ENCODE measurements around the gene TEX36. TPM values are rescaled to one million over a fixed set of nuclear protein-coding genes. Genes with fewer than 3 reads are reported as not detected.

The TEX36 gene
- total RNA-seq, 1 donor from 2014 or later = not detected

DNA sequence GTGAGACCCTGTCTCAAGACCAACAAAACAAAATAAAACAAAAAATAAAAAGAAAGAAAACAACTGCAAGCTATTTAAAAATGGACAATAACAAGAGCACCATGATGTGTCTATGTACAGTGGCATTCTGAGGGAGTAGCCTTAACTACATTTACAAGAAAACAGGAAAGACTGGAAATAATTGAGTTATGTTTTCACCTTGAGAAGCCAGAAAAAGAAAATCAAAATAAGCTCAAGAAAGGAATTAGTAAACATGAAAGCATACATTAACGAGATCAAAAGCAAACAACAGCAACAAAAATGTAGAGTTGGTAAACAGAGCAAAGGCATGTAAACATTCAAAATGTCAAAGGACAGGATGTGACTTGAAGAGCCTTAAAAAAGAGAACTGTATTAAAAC is 36.7 kb downstream of the TEX36 start:
- H3K4me1 Mint-ChIP-seq (ENCODE audit: unreplicated experiment) = no peaks in the 10 kb centered on the region

DNA sequence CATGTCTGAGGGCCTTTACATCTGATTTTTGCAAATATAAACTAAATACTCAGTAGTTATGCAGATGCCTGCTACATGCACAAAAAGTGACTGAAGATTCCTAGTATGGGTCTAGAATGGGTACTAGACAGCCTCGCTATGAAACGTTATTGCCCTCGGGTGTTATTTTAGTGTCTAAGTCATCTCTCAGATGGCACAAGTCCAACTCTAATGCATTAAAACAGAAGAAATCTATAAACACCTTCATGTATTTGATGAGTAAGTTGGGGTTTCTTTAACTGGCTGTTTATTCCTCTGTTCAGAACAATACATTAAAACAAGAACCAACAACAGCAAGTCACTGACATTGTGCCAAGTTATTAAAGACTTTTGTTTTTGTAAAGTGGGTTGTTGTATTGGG is 41.6 kb downstream of the TEX36 start:
- Mint-ChIP-seq H3K4me3 (ENCODE audit: unreplicated experiment) (no peak overlapping the region), H3K36me3 (ENCODE audit: low read depth, unreplicated experiment) (no peaks in the 10 kb centered on the region), H3K27ac (ENCODE audit: unreplicated experiment) (no peak overlapping the region), H3K9me3 (ENCODE audit: unreplicated experiment) (no peaks in the 10 kb centered on the region), H3K27me3 (ENCODE audit: unreplicated experiment) (peaks cover 7% of the 10 kb centered on the region), H3K4me1 (ENCODE audit: unreplicated experiment) (peaks cover 3% of the 10 kb centered on the region)
- TF ChIP-seq, protein P1, sequence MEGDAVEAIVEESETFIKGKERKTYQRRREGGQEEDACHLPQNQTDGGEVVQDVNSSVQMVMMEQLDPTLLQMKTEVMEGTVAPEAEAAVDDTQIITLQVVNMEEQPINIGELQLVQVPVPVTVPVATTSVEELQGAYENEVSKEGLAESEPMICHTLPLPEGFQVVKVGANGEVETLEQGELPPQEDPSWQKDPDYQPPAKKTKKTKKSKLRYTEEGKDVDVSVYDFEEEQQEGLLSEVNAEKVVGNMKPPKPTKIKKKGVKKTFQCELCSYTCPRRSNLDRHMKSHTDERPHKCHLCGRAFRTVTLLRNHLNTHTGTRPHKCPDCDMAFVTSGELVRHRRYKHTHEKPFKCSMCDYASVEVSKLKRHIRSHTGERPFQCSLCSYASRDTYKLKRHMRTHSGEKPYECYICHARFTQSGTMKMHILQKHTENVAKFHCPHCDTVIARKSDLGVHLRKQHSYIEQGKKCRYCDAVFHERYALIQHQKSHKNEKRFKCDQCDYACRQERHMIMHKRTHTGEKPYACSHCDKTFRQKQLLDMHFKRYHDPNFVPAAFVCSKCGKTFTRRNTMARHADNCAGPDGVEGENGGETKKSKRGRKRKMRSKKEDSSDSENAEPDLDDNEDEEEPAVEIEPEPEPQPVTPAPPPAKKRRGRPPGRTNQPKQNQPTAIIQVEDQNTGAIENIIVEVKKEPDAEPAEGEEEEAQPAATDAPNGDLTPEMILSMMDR (IDR thresholded peaks at IDR 0.05; ENCODE audit: unreplicated experiment) = no peak
- no peak for DNase-seq (ENCODE audit: low spot score)

More for the DNA sequence above, 36.7 kb downstream of the TEX36 start:
- Mint-ChIP-seq H3K36me3 (ENCODE audit: low read depth, unreplicated experiment) (peaks cover 4% of the 10 kb centered on the region), H3K27me3 (ENCODE audit: unreplicated experiment) (peaks cover 1% of the 10 kb centered on the region), H3K27ac (ENCODE audit: unreplicated experiment) (no peak overlapping the region), H3K4me3 (ENCODE audit: unreplicated experiment) (no peak overlapping the region), H3K9me3 (ENCODE audit: unreplicated experiment) (peaks cover 5% of the 10 kb centered on the region)
- no peak for DNase-seq (ENCODE audit: low spot score)
- TF ChIP-seq, protein P1 (IDR thresholded peaks at IDR 0.05; ENCODE audit: unreplicated experiment) = no peak

DNA sequence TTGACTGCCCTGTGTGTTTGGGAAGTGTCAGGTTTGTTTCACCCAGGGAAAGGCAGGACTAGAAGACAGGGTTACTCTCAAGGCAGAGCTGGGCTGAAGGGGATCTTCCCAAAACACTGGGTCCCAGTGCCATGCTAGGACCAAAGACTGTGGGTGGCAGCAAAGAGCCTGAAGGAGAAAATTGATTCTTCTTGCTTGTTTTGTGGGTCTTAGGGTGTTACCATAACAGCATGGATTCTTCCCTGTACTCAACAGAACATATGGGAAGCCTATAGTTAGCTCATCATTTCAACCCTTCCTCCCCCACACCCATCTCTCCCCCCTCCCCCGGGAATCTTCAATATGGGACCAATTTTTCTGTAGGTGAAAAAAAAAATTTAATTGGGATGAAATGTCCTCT is 42.3 kb downstream of the TEX36 start:
- Mint-ChIP-seq H3K27ac (ENCODE audit: unreplicated experiment) (no peak overlapping the region), H3K4me3 (ENCODE audit: unreplicated experiment) (no peak overlapping the region), H3K9me3 (ENCODE audit: unreplicated experiment) (no peaks in the 10 kb centered on the region), H3K27me3 (ENCODE audit: unreplicated experiment) (peaks cover 7% of the 10 kb centered on the region), H3K4me1 (ENCODE audit: unreplicated experiment) (peaks cover 3% of the 10 kb centered on the region), H3K36me3 (ENCODE audit: low read depth, unreplicated experiment) (no peaks in the 10 kb centered on the region)
- no peak for DNase-seq (ENCODE audit: low spot score)
- TF ChIP-seq, protein P1 (IDR thresholded peaks at IDR 0.05; ENCODE audit: unreplicated experiment) = no peak

DNA sequence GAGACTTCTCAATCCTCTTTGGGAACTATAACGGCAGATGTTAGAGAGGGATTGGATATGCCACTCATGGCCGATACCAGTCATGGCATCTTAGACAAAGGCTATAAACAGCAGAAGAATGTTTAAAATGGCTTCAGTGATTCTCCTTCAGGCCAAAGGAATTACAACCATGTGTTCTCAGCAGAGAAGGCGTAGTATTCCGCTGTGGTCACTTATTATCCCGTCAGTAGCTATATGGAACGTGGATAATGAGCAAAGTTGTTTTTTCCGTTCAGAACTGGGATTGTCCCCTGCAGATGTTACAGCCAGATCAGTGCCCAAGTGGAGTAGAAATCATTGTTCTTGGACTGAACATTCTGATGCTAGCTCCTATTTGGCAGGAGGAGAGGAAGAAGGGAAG is 43.1 kb downstream of the TEX36 start:
- TF ChIP-seq, protein P1 (IDR thresholded peaks at IDR 0.05; ENCODE audit: unreplicated experiment) = no peak
- Mint-ChIP-seq H3K27ac (ENCODE audit: unreplicated experiment) (no peak overlapping the region), H3K27me3 (ENCODE audit: unreplicated experiment) (peaks cover 7% of the 10 kb centered on the region), H3K4me1 (ENCODE audit: unreplicated experiment) (peaks cover 3% of the 10 kb centered on the region), H3K36me3 (ENCODE audit: low read depth, unreplicated experiment) (no peaks in the 10 kb centered on the region), H3K4me3 (ENCODE audit: unreplicated experiment) (no peak overlapping the region), H3K9me3 (ENCODE audit: unreplicated experiment) (no peaks in the 10 kb centered on the region)
- DNase-seq (ENCODE audit: low spot score) = no peak

DNA sequence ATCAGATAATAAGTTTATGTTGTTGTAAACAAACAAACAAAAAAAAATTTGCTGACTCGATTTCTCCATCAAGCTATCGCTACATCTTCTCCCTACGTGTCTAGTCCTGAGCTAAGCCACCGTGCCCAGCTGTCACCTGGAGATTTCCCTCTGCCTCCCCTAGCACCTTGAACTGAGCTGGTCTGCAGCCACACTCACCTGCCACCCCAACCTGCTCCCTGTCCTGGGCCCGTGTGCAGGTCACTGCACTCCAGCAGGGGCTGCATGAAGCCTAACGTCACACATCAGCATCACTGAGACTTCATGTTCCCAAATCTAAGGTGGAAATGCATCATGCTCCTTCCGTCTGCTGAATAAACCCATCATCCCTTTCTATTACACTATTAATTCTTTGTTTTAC is 44.4 kb downstream of the TEX36 start:
- Mint-ChIP-seq H3K9me3 (ENCODE audit: unreplicated experiment) (no peaks in the 10 kb centered on the region), H3K4me3 (ENCODE audit: unreplicated experiment) (peak overlapping the region; percentile 35), H3K27me3 (ENCODE audit: unreplicated experiment) (peaks cover 7% of the 10 kb centered on the region), H3K36me3 (ENCODE audit: low read depth, unreplicated experiment) (peaks cover 4% of the 10 kb centered on the region), H3K4me1 (ENCODE audit: unreplicated experiment) (peaks cover 3% of the 10 kb centered on the region), H3K27ac (ENCODE audit: unreplicated experiment) (no peak overlapping the region)
- TF ChIP-seq, protein P1 (IDR thresholded peaks at IDR 0.05; ENCODE audit: unreplicated experiment) = no peak
- DNase-seq (ENCODE audit: low spot score) = no peak

Measured in endothelial cell (in vitro differentiated cells).